ENCODE data around the gene LAMA5. TPM values are rescaled to one million over a fixed set of nuclear protein-coding genes. Genes with fewer than 3 reads are reported as not detected.
A peak's percentile ranks its signal among the peaks of the same experiment; 100 is the strongest.

The LAMA5 gene
- total and polyA plus RNA-seq, 2 experiments from 2014 or later = 201 to 298 TPM

DNA sequence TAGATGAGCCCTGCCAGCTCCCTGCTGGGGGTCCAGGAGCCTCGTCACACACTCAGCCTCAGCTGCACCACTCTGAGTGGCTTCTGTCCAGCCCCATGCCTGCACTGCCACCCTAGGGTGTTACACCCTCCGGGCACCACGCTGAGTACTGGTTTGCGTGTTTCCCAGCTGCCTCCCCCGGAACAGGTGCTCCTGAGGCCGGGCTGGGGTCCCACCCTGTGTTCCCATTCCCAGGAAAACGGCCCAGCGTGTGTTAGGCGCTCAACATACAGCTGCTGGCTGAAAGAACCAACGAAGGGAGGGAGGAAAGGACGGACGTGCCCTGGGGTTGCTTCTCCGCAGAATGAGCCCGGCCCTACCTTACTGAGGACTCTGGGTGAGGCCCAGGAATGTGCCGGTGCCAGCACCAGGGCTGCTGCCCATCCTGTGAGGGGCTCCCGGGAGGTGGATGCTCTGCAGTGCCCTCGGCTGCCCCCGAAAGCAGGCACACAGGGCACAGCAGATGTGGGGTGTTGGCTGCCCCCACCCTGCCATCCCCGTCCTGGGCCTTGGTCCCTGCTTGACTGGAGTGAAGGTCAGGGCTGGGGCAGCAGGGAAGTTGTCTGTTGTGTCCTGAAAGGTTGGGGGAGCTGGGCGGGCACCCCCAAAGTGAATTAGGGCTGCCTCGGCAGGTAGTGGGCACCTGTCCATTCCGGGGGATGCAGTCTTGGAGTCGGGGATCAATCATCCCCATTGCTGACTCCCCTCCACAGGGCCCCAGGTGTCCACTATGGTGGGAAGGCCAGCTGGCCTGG is 16.3 kb downstream of the LAMA5 start:
- no peaks in the 10 kb centered on the region for H3K27me3 ChIP-seq (ENCODE audit: insufficient read depth)
- ATAC-seq = no peak
- DNase-seq (ENCODE audit: low spot score) = no peak

More for the DNA sequence above, 16.3 kb downstream of the LAMA5 start:
- H2AFZ ChIP-seq = no peak overlapping the region
- no peaks in the 10 kb centered on the region for H3K9me2 ChIP-seq (ENCODE audit: insufficient read depth)
- no peak overlapping the region for H3K4me2 ChIP-seq
- peak overlapping the region; percentile 50; the same call in 1 of the 2 replicates for H3K27ac ChIP-seq (ENCODE audit: low read depth)
- Mint-ChIP-seq H3K4me1 (peaks cover 6% of the 10 kb centered on the region), H3K9me3 (peaks cover 24% of the 10 kb centered on the region), H3K4me3 (no peak overlapping the region), H3K36me3 (ENCODE audit: low read depth) (peaks cover 50% of the 10 kb centered on the region), H3K27me3 (ENCODE audit: insufficient read depth, low read depth, poor library complexity) (peaks cover 11% of the 10 kb centered on the region), H3K27ac (no peak overlapping the region)
- peaks cover 21% of the 10 kb centered on the region for H3K79me2 ChIP-seq (replicated peaks; ENCODE audit: insufficient read depth)
- peaks cover 18% of the 10 kb centered on the region for H3F3A ChIP-seq (replicated peaks; ENCODE audit: low read depth)
- H4K20me1 ChIP-seq (replicated peaks; ENCODE audit: insufficient read depth) = peaks cover under 1% of the 10 kb centered on the region; the same call in 1 of the 2 replicates
- TF ChIP-seq, protein P1, sequence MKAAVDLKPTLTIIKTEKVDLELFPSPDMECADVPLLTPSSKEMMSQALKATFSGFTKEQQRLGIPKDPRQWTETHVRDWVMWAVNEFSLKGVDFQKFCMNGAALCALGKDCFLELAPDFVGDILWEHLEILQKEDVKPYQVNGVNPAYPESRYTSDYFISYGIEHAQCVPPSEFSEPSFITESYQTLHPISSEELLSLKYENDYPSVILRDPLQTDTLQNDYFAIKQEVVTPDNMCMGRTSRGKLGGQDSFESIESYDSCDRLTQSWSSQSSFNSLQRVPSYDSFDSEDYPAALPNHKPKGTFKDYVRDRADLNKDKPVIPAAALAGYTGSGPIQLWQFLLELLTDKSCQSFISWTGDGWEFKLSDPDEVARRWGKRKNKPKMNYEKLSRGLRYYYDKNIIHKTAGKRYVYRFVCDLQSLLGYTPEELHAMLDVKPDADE (IDR thresholded peaks at IDR 0.05) = no peak
- TF ChIP-seq NANOG (IDR thresholded peaks at IDR 0.05; ENCODE audit: borderline replicate concordance) (no peak), EZH2 (IDR thresholded peaks at IDR 0.05; ENCODE audit: low read depth, unreplicated experiment) (no peak), ZNF331 (CRISPR knock-in tag; IDR thresholded peaks at IDR 0.05; ENCODE audit: low read depth) (no peak), CREB1 (CRISPR knock-in tag; IDR thresholded peaks at IDR 0.05; ENCODE audit: low read depth) (no peak), POLR2AphosphoS5 (IDR thresholded peaks at IDR 0.05; ENCODE audit: low read depth) (no peak), REST (IDR thresholded peaks at IDR 0.05; ENCODE audit: unreplicated experiment) (no peak), STAT1 (IDR thresholded peaks at IDR 0.05; ENCODE audit: unreplicated experiment) (no peak)
- TF ChIP-seq, protein P2, sequence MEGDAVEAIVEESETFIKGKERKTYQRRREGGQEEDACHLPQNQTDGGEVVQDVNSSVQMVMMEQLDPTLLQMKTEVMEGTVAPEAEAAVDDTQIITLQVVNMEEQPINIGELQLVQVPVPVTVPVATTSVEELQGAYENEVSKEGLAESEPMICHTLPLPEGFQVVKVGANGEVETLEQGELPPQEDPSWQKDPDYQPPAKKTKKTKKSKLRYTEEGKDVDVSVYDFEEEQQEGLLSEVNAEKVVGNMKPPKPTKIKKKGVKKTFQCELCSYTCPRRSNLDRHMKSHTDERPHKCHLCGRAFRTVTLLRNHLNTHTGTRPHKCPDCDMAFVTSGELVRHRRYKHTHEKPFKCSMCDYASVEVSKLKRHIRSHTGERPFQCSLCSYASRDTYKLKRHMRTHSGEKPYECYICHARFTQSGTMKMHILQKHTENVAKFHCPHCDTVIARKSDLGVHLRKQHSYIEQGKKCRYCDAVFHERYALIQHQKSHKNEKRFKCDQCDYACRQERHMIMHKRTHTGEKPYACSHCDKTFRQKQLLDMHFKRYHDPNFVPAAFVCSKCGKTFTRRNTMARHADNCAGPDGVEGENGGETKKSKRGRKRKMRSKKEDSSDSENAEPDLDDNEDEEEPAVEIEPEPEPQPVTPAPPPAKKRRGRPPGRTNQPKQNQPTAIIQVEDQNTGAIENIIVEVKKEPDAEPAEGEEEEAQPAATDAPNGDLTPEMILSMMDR (conservative IDR thresholded peaks at IDR 0.05; ENCODE audit: low read depth in 2 of 2) = no peak
- TF ChIP-seq, protein P3, sequence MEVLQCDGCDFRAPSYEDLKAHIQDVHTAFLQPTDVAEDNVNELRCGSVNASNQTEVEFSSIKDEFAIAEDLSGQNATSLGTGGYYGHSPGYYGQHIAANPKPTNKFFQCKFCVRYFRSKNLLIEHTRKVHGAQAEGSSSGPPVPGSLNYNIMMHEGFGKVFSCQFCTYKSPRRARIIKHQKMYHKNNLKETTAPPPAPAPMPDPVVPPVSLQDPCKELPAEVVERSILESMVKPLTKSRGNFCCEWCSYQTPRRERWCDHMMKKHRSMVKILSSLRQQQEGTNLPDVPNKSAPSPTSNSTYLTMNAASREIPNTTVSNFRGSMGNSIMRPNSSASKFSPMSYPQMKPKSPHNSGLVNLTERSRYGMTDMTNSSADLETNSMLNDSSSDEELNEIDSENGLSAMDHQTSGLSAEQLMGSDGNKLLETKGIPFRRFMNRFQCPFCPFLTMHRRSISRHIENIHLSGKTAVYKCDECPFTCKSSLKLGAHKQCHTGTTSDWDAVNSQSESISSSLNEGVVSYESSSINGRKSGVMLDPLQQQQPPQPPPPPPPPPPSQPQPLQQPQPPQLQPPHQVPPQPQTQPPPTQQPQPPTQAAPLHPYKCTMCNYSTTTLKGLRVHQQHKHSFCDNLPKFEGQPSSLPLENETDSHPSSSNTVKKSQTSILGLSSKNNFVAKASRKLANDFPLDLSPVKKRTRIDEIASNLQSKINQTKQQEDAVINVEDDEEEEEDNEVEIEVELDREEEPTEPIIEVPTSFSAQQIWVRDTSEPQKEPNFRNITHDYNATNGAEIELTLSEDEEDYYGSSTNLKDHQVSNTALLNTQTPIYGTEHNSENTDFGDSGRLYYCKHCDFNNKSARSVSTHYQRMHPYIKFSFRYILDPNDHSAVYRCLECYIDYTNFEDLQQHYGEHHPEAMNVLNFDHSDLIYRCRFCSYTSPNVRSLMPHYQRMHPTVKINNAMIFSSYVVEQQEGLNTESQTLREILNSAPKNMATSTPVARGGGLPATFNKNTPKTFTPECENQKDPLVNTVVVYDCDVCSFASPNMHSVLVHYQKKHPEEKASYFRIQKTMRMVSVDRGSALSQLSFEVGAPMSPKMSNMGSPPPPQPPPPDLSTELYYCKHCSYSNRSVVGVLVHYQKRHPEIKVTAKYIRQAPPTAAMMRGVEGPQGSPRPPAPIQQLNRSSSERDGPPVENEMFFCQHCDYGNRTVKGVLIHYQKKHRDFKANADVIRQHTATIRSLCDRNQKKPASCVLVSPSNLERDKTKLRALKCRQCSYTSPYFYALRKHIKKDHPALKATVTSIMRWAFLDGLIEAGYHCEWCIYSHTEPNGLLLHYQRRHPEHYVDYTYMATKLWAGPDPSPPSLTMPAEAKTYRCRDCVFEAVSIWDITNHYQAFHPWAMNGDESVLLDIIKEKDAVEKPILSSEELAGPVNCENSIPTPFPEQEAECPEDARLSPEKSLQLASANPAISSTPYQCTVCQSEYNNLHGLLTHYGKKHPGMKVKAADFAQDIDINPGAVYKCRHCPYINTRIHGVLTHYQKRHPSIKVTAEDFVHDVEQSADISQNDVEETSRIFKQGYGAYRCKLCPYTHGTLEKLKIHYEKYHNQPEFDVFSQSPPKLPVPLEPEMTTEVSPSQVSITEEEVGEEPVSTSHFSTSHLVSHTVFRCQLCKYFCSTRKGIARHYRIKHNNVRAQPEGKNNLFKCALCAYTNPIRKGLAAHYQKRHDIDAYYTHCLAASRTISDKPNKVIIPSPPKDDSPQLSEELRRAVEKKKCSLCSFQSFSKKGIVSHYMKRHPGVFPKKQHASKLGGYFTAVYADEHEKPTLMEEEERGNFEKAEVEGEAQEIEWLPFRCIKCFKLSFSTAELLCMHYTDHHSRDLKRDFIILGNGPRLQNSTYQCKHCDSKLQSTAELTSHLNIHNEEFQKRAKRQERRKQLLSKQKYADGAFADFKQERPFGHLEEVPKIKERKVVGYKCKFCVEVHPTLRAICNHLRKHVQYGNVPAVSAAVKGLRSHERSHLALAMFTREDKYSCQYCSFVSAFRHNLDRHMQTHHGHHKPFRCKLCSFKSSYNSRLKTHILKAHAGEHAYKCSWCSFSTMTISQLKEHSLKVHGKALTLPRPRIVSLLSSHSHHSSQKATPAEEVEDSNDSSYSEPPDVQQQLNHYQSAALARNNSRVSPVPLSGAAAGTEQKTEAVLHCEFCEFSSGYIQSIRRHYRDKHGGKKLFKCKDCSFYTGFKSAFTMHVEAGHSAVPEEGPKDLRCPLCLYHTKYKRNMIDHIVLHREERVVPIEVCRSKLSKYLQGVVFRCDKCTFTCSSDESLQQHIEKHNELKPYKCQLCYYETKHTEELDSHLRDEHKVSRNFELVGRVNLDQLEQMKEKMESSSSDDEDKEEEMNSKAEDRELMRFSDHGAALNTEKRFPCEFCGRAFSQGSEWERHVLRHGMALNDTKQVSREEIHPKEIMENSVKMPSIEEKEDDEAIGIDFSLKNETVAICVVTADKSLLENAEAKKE (CRISPR knock-in tag; IDR thresholded peaks at IDR 0.05) = no peak
- H3K36me3 ChIP-seq (ENCODE audit: insufficient read depth) = peaks cover 10% of the 10 kb centered on the region
- H3K4me1 ChIP-seq (ENCODE audit: insufficient read depth) = peaks cover 15% of the 10 kb centered on the region; the same call in 1 of the 2 replicates
- H3K4me3 ChIP-seq = no peak overlapping the region

Measured in GM23338 (cell line).